Measurements from ENCODE around the gene PPIE. TPM values are rescaled to one million over a fixed set of nuclear protein-coding genes. Genes with fewer than 3 reads are reported as not detected.
"Not testable (repeated sequence)": the region's sequence is repeated elsewhere in the genome, so short reads cannot be mapped to it uniquely, and the experiment has no call there.

The PPIE gene
- total and polyA plus RNA-seq, 5 donors, result 30.8 to 37.6 (median 34.3) TPM

DNA sequence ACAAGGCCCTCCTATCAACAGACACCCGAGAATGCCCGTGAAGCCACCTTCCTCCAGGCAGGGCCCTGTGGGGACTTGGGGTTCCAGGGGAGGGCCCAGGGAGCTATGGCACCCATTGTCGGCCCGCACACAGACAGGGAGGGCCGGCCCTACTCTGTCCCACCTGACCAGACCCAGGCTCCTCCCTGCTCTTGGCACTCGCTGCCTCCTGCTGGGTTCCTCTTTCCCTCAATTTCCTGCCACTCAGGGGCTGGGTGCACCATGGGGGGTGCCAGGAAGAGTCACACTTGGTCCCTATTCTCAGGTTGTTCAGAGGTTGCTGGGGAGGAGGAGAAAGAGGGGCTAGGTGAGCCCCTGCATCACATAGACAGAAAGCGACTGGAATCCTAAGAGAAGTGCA is 40.5 kb downstream of the PPIE start:
- ATAC-seq (no peak), DNase-seq (no peak)
- Histone ChIP-seq H3K9me3 (ENCODE audit: control insufficient read depth, low read length) (no peaks in the 10 kb centered on the region), H3K4me3 (ENCODE audit: low read length) (no peak overlapping the region), H3K4me1 (ENCODE audit: control insufficient read depth, insufficient read depth, low read length) (no peaks in the 10 kb centered on the region), H3K27me3 (ENCODE audit: control insufficient read depth, insufficient read depth) (no peaks in the 10 kb centered on the region), H3K27ac (ENCODE audit: low read length) (no peak overlapping the region)
- intact Hi-C loops (cut with DNase I), result no loop called here
- 75% methylated on average over 6 of the region's 7 CpGs for WGBS

DNA sequence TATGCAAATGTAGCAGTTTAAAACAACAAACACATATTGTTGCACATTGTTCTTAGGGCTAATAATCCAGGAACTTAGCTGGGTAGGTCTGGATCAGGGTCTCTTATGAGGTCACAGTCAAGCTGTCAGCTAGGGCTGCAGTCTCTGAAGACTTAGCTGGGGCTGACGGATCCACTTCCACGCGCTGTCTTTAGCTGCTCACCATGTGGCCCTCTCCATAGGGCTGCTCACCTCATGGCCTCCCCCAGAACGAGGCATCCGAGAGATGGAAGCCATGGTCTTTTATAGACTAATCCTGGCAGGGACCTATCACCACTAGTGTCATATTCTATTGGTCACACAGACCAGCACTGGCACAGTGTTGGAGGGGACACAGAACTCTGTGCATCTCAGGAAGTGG is 41.1 kb downstream of the PPIE start:
- Histone ChIP-seq H3K4me3 (ENCODE audit: low read length) (no peak overlapping the region), H3K27me3 (ENCODE audit: control insufficient read depth, insufficient read depth) (no peaks in the 10 kb centered on the region), H3K27ac (ENCODE audit: low read length) (no peak overlapping the region), H3K9me3 (ENCODE audit: control insufficient read depth, low read length) (no peaks in the 10 kb centered on the region), H3K4me1 (ENCODE audit: control insufficient read depth, insufficient read depth, low read length) (no peaks in the 10 kb centered on the region)
- 78% methylated on average over 5 of the region's 5 CpGs for WGBS
- intact Hi-C loops (cut with DNase I), result no loop called here
- no peak for ATAC-seq
- no peak for DNase-seq

DNA sequence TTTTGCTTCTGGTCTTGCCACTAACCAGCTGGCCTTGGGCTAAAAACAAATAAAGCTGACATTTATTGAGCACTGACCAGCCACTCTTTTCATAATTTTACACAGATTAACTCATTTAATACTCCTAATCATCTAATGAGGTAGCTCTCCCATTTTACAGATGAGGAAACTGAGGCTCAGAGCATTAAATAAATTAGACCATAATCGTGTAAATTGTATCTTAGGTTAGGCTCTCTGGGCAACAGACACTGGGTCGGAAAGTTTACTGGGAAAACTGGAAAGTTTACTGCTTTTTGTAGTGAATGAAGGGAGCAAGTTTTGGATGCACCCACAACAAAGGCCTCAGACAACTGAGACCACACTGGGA is 42.6 kb downstream of the PPIE start:
- intact Hi-C loops (cut with DNase I), result no loop called here
- no peak overlapping the region for H3K27ac ChIP-seq (ENCODE audit: low read length)
- H3K27me3 ChIP-seq (ENCODE audit: control insufficient read depth, insufficient read depth), result no peaks in the 10 kb centered on the region
- no peaks in the 10 kb centered on the region for H3K4me1 ChIP-seq (ENCODE audit: control insufficient read depth, insufficient read depth, low read length)
- no peak overlapping the region for H3K4me3 ChIP-seq (ENCODE audit: low read length)
- H3K9me3 ChIP-seq (ENCODE audit: control insufficient read depth, low read length), result no peaks in the 10 kb centered on the region
- WGBS, result 87% methylated on average over 2 of the region's 2 CpGs
- no peak for DNase-seq
- ATAC-seq, result no peak

DNA sequence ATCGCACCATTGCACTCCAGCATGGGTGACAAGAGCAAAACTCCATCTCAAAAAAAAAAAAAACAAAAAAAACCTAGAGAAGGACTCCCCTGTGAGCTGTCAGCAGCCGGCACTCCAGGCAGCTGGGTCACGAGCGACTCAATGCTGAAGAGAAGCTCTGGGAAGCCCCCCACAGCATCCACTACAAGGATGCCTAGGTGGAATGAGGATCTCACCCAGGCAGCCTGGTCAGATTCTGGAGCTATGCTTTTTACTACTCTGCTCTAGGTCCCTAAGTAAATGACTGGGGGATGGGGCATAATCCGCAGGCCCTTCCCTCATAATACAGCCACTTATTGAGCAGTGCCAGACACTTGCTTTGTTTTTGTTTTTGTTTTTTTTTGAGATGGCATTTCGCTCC is 43.4 kb downstream of the PPIE start:
- Histone ChIP-seq H3K27me3 (ENCODE audit: control insufficient read depth, insufficient read depth) (no peaks in the 10 kb centered on the region), H3K9me3 (ENCODE audit: control insufficient read depth, low read length) (no peaks in the 10 kb centered on the region)
- WGBS, result 89% methylated on average over 6 of the region's 6 CpGs

DNA sequence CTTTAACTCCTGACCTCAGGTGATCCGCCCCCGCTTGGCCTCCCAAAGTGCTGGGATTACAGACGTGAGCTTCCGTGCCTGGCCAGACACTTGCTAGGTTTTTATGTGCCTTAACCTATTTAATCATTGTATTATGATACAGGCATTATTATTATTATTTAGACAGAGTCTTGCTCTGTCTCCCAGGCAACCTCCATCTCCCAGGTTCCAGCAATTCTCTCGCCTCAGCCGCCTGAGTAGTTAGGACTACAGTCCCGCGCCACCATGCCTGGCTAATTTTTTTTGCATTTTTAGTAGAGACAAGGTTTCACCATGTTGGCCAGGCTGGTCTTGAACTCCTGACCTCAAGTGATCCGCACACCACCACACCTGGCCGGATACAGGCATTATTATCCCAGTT is 44.0 kb downstream of the PPIE start:
- intact Hi-C loops (cut with DNase I); H3K4me3 ChIP-seq (ENCODE audit: low read length); H3K27ac ChIP-seq (ENCODE audit: low read length); ATAC-seq; DNase-seq; H3K27me3 ChIP-seq (ENCODE audit: control insufficient read depth, insufficient read depth); H3K9me3 ChIP-seq (ENCODE audit: control insufficient read depth, low read length); H3K4me1 ChIP-seq (ENCODE audit: control insufficient read depth, insufficient read depth, low read length): not testable (repeated sequence)
- 88% methylated on average over 10 of the region's 10 CpGs for WGBS

More for the DNA sequence above, 43.4 kb downstream of the PPIE start:
- Histone ChIP-seq H3K4me1 (ENCODE audit: control insufficient read depth, insufficient read depth, low read length) (no peaks in the 10 kb centered on the region), H3K27ac (ENCODE audit: low read length) (no peak overlapping the region), H3K4me3 (ENCODE audit: low read length) (no peak overlapping the region)
- intact Hi-C loops (cut with DNase I), result no loop called here
- no peak for DNase-seq
- ATAC-seq, result no peak

DNA sequence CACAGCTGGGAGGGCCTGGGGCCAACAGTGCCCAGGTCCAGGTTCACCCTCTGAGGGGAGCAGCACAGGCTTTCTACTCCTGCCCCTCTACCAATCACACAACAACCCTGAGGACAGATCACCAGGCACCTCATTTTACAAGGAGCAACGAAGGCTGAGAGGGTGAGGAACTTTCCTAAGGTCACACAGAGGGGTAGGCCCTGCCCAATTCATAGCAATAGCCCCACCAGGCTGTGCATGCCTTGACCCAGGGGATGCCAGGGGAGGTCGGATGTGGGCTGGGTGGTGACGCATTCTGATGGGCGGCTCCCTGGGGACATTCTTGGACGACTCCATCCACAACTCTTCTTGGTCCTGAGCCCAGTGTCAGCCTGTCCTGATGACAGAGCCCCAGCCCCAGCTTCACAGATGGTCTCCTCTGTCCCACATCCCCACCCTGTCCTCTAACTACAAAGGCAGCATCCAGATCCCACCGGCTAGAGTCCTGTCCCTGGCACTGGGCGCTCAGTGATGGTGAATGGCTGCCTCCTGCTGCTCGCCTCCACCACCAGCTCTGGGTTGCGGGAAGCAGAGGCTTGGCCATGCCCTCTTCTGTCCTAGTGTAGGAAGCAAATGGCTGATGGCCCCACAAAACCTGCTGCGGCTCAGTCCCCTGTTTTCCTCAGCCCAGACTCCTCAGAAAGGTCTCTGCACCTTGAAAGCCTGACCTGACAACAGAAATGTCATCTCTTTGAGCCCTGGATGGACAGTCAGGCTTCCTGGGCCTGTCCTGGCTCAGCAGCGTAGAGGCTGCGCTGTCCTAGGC is 47.8 kb downstream of the PPIE start:
- peak in 1 of 2 donors; percentile 30 for ATAC-seq
- 81% methylated on average over 9 of the region's 12 CpGs for WGBS
- H3K27ac ChIP-seq (ENCODE audit: low read length); H3K4me1 ChIP-seq (ENCODE audit: control insufficient read depth, insufficient read depth, low read length); intact Hi-C loops (cut with DNase I); DNase-seq; H3K27me3 ChIP-seq (ENCODE audit: control insufficient read depth, insufficient read depth); H3K4me3 ChIP-seq (ENCODE audit: low read length); H3K9me3 ChIP-seq (ENCODE audit: control insufficient read depth, low read length): not testable (repeated sequence)

DNA sequence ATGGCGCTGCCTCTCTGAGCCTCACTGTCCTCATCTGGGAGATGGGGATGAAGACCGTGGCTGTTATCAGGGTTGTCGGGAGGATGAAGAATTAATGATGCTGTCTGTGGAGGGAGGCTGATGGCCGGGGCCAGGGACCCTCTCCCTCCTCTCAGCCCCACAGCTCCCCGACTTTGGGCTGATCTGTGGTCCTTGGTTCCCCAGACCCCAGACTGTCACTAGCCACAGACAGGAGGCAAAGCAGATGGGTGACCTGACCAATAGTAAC is 48.4 kb downstream of the PPIE start:
- WGBS, result 92% methylated on average over 5 of the region's 5 CpGs

DNA sequence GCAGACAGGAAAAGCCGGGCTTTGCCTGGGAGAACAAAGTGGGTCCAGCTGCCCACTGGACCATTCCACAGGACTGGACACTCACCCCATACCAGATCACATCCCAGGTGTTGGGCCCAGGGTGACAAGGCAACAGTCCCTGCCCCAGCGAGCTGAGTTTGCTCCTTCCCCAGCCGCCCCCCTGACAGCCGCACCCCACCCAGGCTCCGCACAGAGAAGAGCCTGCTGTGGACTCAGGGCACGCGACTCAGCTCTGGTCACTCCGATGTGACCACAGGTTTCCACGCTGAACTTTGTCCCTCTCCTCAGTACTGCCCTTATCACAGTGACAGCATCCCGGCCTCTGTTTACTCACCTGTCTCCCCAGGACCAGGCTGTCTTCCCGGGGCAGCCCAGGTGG is 48.8 kb downstream of the PPIE start:
- Histone ChIP-seq H3K9me3 (ENCODE audit: control insufficient read depth, low read length) (no peaks in the 10 kb centered on the region), H3K4me3 (ENCODE audit: low read length) (no peak overlapping the region), H3K27me3 (ENCODE audit: control insufficient read depth, insufficient read depth) (no peaks in the 10 kb centered on the region), H3K4me1 (ENCODE audit: control insufficient read depth, insufficient read depth, low read length) (no peaks in the 10 kb centered on the region), H3K27ac (ENCODE audit: low read length) (no peak overlapping the region)
- intact Hi-C loops (cut with DNase I), result no loop called here
- DNase-seq, result no peak
- ATAC-seq, result no peak
- 68% methylated on average over 11 of the region's 11 CpGs for WGBS

More for the DNA sequence above, 48.4 kb downstream of the PPIE start:
- ATAC-seq; H3K27ac ChIP-seq (ENCODE audit: low read length); intact Hi-C loops (cut with DNase I); DNase-seq; H3K4me1 ChIP-seq (ENCODE audit: control insufficient read depth, insufficient read depth, low read length); H3K9me3 ChIP-seq (ENCODE audit: control insufficient read depth, low read length); H3K4me3 ChIP-seq (ENCODE audit: low read length); H3K27me3 ChIP-seq (ENCODE audit: control insufficient read depth, insufficient read depth): not testable (repeated sequence)

DNA sequence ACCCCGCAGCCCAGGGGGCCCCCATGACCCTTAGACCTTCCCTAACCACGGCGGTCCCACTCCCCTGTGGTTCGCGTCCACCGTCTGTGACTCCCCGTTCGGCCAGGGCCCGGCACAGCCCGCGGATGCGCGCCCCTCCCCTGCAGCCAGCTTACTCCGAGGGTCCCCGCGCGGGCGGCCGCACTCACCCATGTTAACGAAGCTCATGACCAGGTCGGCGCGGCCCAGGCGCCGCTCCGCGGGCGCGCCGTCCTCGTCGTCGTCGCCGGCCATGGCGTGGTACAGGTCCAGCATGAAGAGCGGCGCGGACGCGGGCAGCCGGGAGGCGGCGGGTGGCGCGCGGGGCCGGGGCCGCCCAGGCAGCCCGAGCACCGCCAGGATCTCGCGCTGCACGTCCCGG is 49.3 kb downstream of the PPIE start:
- H3K27me3 ChIP-seq (ENCODE audit: control insufficient read depth, insufficient read depth); H3K9me3 ChIP-seq (ENCODE audit: control insufficient read depth, low read length); ATAC-seq; intact Hi-C loops (cut with DNase I); DNase-seq; H3K4me3 ChIP-seq (ENCODE audit: low read length); H3K4me1 ChIP-seq (ENCODE audit: control insufficient read depth, insufficient read depth, low read length); H3K27ac ChIP-seq (ENCODE audit: low read length): not testable (repeated sequence)
- 6% methylated on average over 55 of the region's 55 CpGs for WGBS

DNA sequence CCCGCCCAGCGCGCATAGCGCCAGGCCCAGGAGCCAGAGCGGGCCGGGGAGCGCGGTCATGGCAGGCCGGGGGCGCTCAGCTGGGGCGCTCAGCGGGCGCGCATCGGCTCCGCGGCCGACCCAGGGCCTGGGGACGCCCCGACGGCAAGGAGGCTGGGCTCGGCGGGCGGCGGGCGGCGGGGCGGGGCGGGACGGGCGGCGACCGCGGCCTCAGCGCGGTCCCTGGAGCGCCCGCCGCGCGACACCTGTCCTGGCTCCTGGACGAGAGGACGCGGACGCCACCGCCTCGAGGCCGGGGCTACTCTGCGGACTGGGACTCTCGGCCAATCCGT is 49.7 kb downstream of the PPIE start:
- H3K27me3 ChIP-seq (ENCODE audit: control insufficient read depth, insufficient read depth), result no peaks in the 10 kb centered on the region
- H3K4me1 ChIP-seq (ENCODE audit: control insufficient read depth, insufficient read depth, low read length), result no peaks in the 10 kb centered on the region
- peak overlapping the region; percentile 56 for H3K4me3 ChIP-seq (ENCODE audit: low read length)
- H3K27ac ChIP-seq (ENCODE audit: low read length), result no peak overlapping the region
- no peak for ATAC-seq
- DNase-seq, result no peak
- H3K9me3 ChIP-seq (ENCODE audit: control insufficient read depth, low read length), result no peaks in the 10 kb centered on the region
- intact Hi-C loops (cut with DNase I), result no loop called here
- WGBS, result 2% methylated on average over 51 of the region's 51 CpGs

DNA sequence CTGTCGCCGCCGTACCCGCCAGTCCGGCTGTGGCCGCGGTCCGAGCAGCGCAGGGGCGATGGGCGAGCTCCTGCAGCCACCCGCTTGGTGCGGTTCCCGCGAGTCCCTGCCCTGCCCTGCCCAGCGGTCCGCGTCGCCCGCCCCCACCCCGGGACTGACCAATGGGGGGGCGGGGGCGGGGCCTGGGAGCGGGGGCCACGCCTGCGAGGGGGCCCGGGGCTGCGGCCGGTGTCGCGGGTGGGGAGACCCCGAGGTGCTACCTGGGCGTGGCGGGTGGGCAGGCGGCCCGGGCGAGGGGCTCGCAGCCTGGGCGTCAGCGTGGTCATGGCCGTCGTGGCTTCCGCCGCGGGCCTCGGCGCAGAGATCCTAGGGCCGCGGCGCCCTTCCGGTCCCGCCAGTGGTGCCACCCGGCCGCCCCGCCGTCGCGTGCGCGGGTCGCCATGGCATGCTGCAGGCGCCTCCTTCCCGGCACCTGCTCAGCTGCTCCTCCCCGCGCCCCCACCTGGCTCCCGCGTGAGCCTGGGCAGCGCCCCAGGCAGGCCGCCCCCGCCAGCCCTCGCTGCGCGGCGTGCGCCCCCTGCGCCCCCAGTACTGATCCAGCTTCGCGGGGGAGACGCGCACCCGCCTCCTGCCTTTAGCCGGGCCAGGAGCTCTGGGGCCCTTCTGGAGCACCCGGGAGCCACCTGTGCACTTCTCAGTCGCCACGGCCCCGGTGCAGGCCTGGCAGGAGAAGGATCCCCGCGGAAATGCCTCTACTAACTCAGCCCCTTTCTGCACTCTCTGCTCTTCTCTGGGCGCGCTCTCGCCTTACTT is 50.3 kb downstream of the PPIE start, which contains the start of gene BMP8B:
Gene BMP8B (minus strand): TSS at position 108 of the 813 bp plus-strand sequence. CDS start 380 bp downstream, outside the sequence.
- peak; percentile 71 to 83 for ATAC-seq
- H3K4me3 ChIP-seq (ENCODE audit: low read length), result peak within 1 kb of the TSS; percentile 56
- 3% methylated on average over 91 of the region's 91 CpGs for WGBS
- H3K4me1 ChIP-seq (ENCODE audit: control insufficient read depth, insufficient read depth, low read length), result no peaks in the 10 kb centered on the region
- intact Hi-C loops (cut with DNase I), result no loop called here
- DNase-seq, result peak; percentile 50 to 85 (median 84)
- no peaks in the 10 kb centered on the region for H3K9me3 ChIP-seq (ENCODE audit: control insufficient read depth, low read length)
- H3K27ac ChIP-seq (ENCODE audit: low read length), result no peak within 1 kb of the TSS
- no peaks in the 10 kb centered on the region for H3K27me3 ChIP-seq (ENCODE audit: control insufficient read depth, insufficient read depth)
